K562 (cell line): Measurements from ENCODE around the gene FRMD4B. TPM values are rescaled to one million over a fixed set of nuclear protein-coding genes. Genes with fewer than 3 reads are reported as not detected.

Source experiments
- ATAC-seq: fragments of 200-7000 bp; cut with Tn5 transposase; 3 replicates; pipeline ENCODE4 v1.9.1; 2020; ENCODE audit warnings: moderate library complexity
- BruUV-seq: library from RNA; stranded (reverse); fragments of 400-500 nt; replicated peaks from 2 replicates; lab custom pipeline; 2021; lab: Mats Ljungman, UMichigan
- CTCF ChIA-PET: fragments of 300-600 bp; formaldehyde crosslinking; extraction: SDS; loops from one replicate; lab custom pipeline; 2021; ENCODE audit warnings: low intra/inter-chr PET ratio; lab: Yijun Ruan, JAX
- POLR2A ChIA-PET: fragments of 300-600, 350-650 bp; sonication (Branson Sonifier 250); formaldehyde crosslinking; extraction: SDS; loops from one replicate; lab custom pipeline; 2021; ENCODE audit warnings: antibody characterized with exemption, inconsistent platforms; lab: Yijun Ruan, JAX
- DNase-seq, 4 experiments: peaks; one replicate each; pipeline versions ENCODE4 v3.0.0 to v3.0.0-alpha.2; 2011 to 2018; ENCODE audit warnings: low spot score in 3 of 4, mixed read lengths in 3 of 4; ENCODE audit errors: extremely low read depth in 1 of 4
- FAIRE-seq: peaks from 2 replicates; lab custom pipeline; 2011; peaks lifted over from hg19 to GRCh38; lab: Jason Lieb, UNC
- H2AFZ ChIP-seq: 2 replicates; pipeline ENCODE4 v1.6.0; 2011; ENCODE audit warnings: low read depth, low read length, control low read depth, inconsistent platforms
- H3K27ac ChIP-seq: fragments of 200-600 bp; 3 replicates; pipeline ENCODE4 v1.8.0; 2011; ENCODE audit warnings: low read depth, mild to moderate bottlenecking, control low read depth, inconsistent platforms, low read length, moderate library complexity, mixed read lengths; ENCODE audit errors: extremely low read depth
- H3K27me3 ChIP-seq, 2 experiments: fragments of 300-600 bp in 1 of 2; 2 replicates in 1 of 2; 3 replicates in 1 of 2; pipeline versions ENCODE4 v1.6.0 to v1.8.0; 2011; ENCODE audit warnings: inconsistent platforms in 2 of 2, low read length in 2 of 2, mild to moderate bottlenecking in 1 of 2, mixed read lengths in 1 of 2, moderate library complexity in 1 of 2; ENCODE audit not compliant: control insufficient read depth in 2 of 2, insufficient read depth in 2 of 2
- H3K36me3 ChIP-seq: fragments of 300-600 bp; 3 replicates; pipeline ENCODE4 v1.8.0; 2011; ENCODE audit warnings: mild to moderate bottlenecking, low read length, inconsistent platforms; ENCODE audit not compliant: control insufficient read depth, insufficient read depth
- H3K4me1 ChIP-seq, 2 experiments: fragments of 200-600 bp in 1 of 2; replicated peaks in 1 of 2; 2 replicates in 1 of 2; 3 replicates in 1 of 2; pipeline versions ENCODE4 v1.5.1 to v1.8.0; 2011; ENCODE audit warnings: inconsistent platforms in 2 of 2, low read length in 2 of 2, mild to moderate bottlenecking in 1 of 2, mixed read lengths in 1 of 2, moderate library complexity in 1 of 2; ENCODE audit not compliant: control insufficient read depth in 2 of 2, insufficient read depth in 2 of 2
- H3K4me2 ChIP-seq: 2 replicates; pipeline ENCODE4 v1.6.1; 2011; ENCODE audit warnings: low read length, control low read depth, inconsistent platforms, mixed read lengths; ENCODE audit not compliant: insufficient read depth
- H3K4me3 ChIP-seq: fragments of 200-600 bp; sonication (generic), shearing (Covaris generic); 2 replicates; pipeline ENCODE4 v1.5.1; 2016; ENCODE audit warnings: control low read depth, inconsistent platforms
- H3K79me2 ChIP-seq: fragments of 200-600 bp; 3 replicates; pipeline ENCODE4 v1.8.0; 2011; ENCODE audit warnings: low read length, inconsistent platforms; ENCODE audit not compliant: control insufficient read depth, insufficient read depth
- H3K9ac ChIP-seq, 2 experiments: 2 replicates each; pipeline versions ENCODE4 v1.6.0 to v1.6.1; 2011; ENCODE audit warnings: low read depth in 2 of 2, low read length in 2 of 2, control low read depth in 1 of 2, inconsistent platforms in 1 of 2, mild to moderate bottlenecking in 1 of 2, mixed read lengths in 1 of 2; ENCODE audit not compliant: insufficient read depth in 1 of 2
- H3K9me1 ChIP-seq: one replicate; pipeline ENCODE4 v1.6.0; 2011; ENCODE audit warnings: inconsistent platforms, mild to moderate bottlenecking, low read length, moderate library complexity; ENCODE audit not compliant: control insufficient read depth, insufficient read depth
- H3K9me3 ChIP-seq: replicated peaks from 2 replicates; pipeline ENCODE4 v1.5.1; 2011; ENCODE audit warnings: low read depth, low read length, inconsistent platforms; ENCODE audit not compliant: control insufficient read depth, insufficient read depth
- H4K20me1 ChIP-seq: replicated peaks from 2 replicates; pipeline ENCODE4 v1.6.1; 2011; ENCODE audit warnings: low read length, inconsistent platforms, mixed read lengths; ENCODE audit not compliant: control insufficient read depth, insufficient read depth
- ARID2 ChIP-seq: fragments of 450-650 bp; IDR thresholded peaks from 2 replicates; pipeline ENCODE4 v1.6.1; 2017; ENCODE audit warnings: antibody characterized with exemption, mild to moderate bottlenecking
- ASH1L ChIP-seq: fragments of 450-650 bp; IDR thresholded peaks from 2 replicates; pipeline ENCODE4 v1.6.1; 2018; ENCODE audit warnings: borderline replicate concordance, mild to moderate bottlenecking, low read depth; ENCODE audit not compliant: partially characterized antibody
- BMI1 ChIP-seq: fragments of 150-350 bp; IDR thresholded peaks from 2 replicates; pipeline ENCODE4 v1.6.1; 2014; ENCODE audit warnings: low read length
- EHMT2 ChIP-seq: fragments of 450-650 bp; IDR thresholded peaks from 2 replicates; pipeline ENCODE4 v1.6.1; 2018; ENCODE audit warnings: antibody characterized with exemption
- GTF2E2 ChIP-seq: fragments of 200-800 bp; sonication (Bioruptor generic); IDR thresholded peaks from 2 replicates; pipeline ENCODE4 v1.6.1; 2016; ENCODE audit warnings: missing genetic modification characterization, missing compliant biosample characterization
- POLR2A ChIP-seq: fragments of 450-650 bp; conservative IDR thresholded peaks from 2 replicates; pipeline ENCODE4 v1.6.1; 2016
- SRSF7 ChIP-seq: fragments of 200-400 bp; formaldehyde crosslinking; optimal IDR thresholded peaks from 2 replicates; pipeline ENCODE3; 2017; ENCODE audit warnings: mild to moderate bottlenecking, low read depth, low read length
- TSC22D4 ChIP-seq: fragments of 450-650 bp; IDR thresholded peaks from 2 replicates; pipeline ENCODE4 v1.6.1; 2016; ENCODE audit warnings: missing genetic modification characterization, missing biosample characterization, control low read depth
- ZBTB17 ChIP-seq: fragments of 450-650 bp; formaldehyde crosslinking; IDR thresholded peaks from 2 replicates; pipeline ENCODE4 v1.4.0; 2020; ENCODE audit warnings: mild to moderate bottlenecking
- ZNF134 ChIP-seq: fragments of 250-450 bp; sonication (Bioruptor Pico); conservative IDR thresholded peaks from 2 replicates; pipeline ENCODE4 v1.4.0; 2020
- ZNF282 ChIP-seq: sonication (generic); formaldehyde crosslinking; IDR thresholded peaks from 2 replicates; pipeline ENCODE4 v1.8.1; 2023; ENCODE audit warnings: missing genetic modification reagents
- ZNF586 ChIP-seq: fragments of 450-650 bp; formaldehyde crosslinking; conservative IDR thresholded peaks from 2 replicates; pipeline ENCODE4 v1.4.0; 2020; ENCODE audit warnings: mild to moderate bottlenecking, moderate library complexity
- WGBS: fragments of 100-300 bp; shearing (Covaris generic); methylation state at CpG from one replicate; pipeline ENCODE4 v1.1.6; 2016; ENCODE audit warnings: low coverage, mixed read lengths; ENCODE audit not compliant: insufficient coverage; ENCODE audit errors: missing lambda C conversion rate; 5-methylcytosine and 5-hydroxymethylcytosine counted together
- in situ Hi-C: fragments of 300-500 bp; cut with MboI; formaldehyde crosslinking; loops from 4 replicates; pipeline ENCODE4 v1.15.0; 2018; ENCODE audit warnings: inconsistent platforms, mixed read lengths
- intact Hi-C: fragments of 100-400 bp; cut with micrococcal nuclease; formaldehyde crosslinking; loops from 2 replicates; pipeline ENCODE4 v1.14.2; 2022
- polyA plus RNA-seq, 8 experiments: library from polyadenylated mRNA; depleted of rRNA in 4 of 8; stranded (reverse) in 5 of 8; unstranded in 3 of 8; fragments of >200 nt; fragmentation: Nextera tagmentation in 2 of 8; fragmentation: Illumina TruSeq in 1 of 8; extraction: Ambion mirVana in 2 of 8; extraction: Trizol in 1 of 8; gene quantifications; 2 replicates each; pipeline versions ENCODE4 v1.2.1 to v1.2.3, GENCODE V29; 2011 to 2014; ENCODE audit warnings: inconsistent platforms in 1 of 8, missing spikeins in 1 of 8
- total RNA-seq, 7 experiments: library from RNA; depleted of rRNA in 6 of 7; stranded (reverse); fragments of >200 nt in 6 of 7; fragmentation: Illumina TruSeq in 2 of 7; extraction: Trizol in 2 of 7; gene quantifications; 2 replicates each; pipeline versions ENCODE4 v1.2.1 to v1.2.3, GENCODE V29; 2011 to 2021; ENCODE audit warnings: low replicate concordance in 1 of 7
- TF ChIP-seq, protein P1 (sequence below): fragments of 250-450 bp; sonication (Bioruptor Pico); IDR thresholded peaks from 2 replicates; pipeline ENCODE4 v1.5.0; 2021; ENCODE audit warnings: mild to moderate bottlenecking, borderline replicate concordance
- TF ChIP-seq, protein P2 (sequence below): IDR thresholded peaks from 2 replicates; pipeline ENCODE4 v1.6.1; 2016; ENCODE audit warnings: missing genetic modification characterization, missing compliant biosample characterization
- TF ChIP-seq, protein P3 (sequence below): fragments of 450-650 bp; formaldehyde crosslinking; IDR thresholded peaks from 2 replicates; pipeline ENCODE4 v1.4.0; 2020; ENCODE audit warnings: mild to moderate bottlenecking, moderate library complexity
- TF ChIP-seq, protein P4 (sequence below), 2 experiments: IDR thresholded peaks; 2 replicates each; pipeline ENCODE4 v1.6.1; 2011; ENCODE audit warnings: borderline replicate concordance in 1 of 2, control low read depth in 1 of 2, low read depth in 1 of 2, low read length in 1 of 2, mild to moderate bottlenecking in 1 of 2, mixed read lengths in 1 of 2, moderate library complexity in 1 of 2; ENCODE audit not compliant: insufficient read depth in 1 of 2, insufficient read length in 1 of 2, poor library complexity in 1 of 2, severe bottlenecking in 1 of 2; ENCODE audit errors: extremely low read depth in 1 of 2

FRMD4B gene
- total and polyA plus RNA-seq, 9 of the 15 experiments (the other 6 are each of a cell fraction or from before 2014, with no cell fraction given), result 0.03 to 0.09 (median 0.04) TPM; not detected in 3

DNA sequence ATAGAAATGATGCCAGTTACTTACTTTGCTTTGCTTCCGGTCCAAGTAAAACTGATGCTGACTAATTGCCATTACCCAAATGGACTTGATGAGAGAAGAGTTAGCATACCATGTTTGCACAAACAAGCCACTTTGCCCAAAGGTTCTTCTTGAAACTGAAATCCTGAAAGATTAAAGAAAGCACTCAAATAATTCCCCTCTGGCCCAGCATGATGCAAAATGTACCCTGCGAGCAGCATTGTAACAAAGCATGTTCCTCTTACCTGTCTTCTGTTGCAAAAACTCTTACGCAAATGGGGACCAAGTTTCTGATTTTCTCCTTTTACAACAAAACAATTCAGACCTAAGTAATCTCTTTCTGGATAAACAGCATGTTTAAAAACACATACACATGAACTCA is 189.0 kb downstream of the FRMD4B start:
- in situ Hi-C loops, result no loop called here

More for the DNA sequence above, 189.0 kb downstream of the FRMD4B start:
- intact Hi-C loops, result no loop called here
- Histone ChIP-seq H3K36me3 (no peaks in the 10 kb centered on the region), H3K4me3 (no peak overlapping the region), H3K9ac (no peak overlapping the region), H4K20me1 (no peaks in the 10 kb centered on the region), H3K9me3 (no peaks in the 10 kb centered on the region), H3K9me1 (no peaks in the 10 kb centered on the region), H3K4me1 (no peaks in the 10 kb centered on the region), H3K27me3 (peaks cover 4 to 5% of the 10 kb centered on the region in 2 experiments; a peak in 4 of 5 replicates), H3K27ac (no peak overlapping the region), H2AFZ (no peak overlapping the region), H3K79me2 (no peaks in the 10 kb centered on the region), H3K4me2 (no peak overlapping the region)
- DNase-seq (no peak), ATAC-seq (no peak), FAIRE-seq (no peak)
- POLR2A ChIA-PET, result no interaction called here
- 13% methylated on average over 3 of the region's 3 CpGs for WGBS
- CTCF ChIA-PET, result no interaction called here
- BruUV-seq, result no TSS peak
- TF ChIP-seq, protein P1, sequence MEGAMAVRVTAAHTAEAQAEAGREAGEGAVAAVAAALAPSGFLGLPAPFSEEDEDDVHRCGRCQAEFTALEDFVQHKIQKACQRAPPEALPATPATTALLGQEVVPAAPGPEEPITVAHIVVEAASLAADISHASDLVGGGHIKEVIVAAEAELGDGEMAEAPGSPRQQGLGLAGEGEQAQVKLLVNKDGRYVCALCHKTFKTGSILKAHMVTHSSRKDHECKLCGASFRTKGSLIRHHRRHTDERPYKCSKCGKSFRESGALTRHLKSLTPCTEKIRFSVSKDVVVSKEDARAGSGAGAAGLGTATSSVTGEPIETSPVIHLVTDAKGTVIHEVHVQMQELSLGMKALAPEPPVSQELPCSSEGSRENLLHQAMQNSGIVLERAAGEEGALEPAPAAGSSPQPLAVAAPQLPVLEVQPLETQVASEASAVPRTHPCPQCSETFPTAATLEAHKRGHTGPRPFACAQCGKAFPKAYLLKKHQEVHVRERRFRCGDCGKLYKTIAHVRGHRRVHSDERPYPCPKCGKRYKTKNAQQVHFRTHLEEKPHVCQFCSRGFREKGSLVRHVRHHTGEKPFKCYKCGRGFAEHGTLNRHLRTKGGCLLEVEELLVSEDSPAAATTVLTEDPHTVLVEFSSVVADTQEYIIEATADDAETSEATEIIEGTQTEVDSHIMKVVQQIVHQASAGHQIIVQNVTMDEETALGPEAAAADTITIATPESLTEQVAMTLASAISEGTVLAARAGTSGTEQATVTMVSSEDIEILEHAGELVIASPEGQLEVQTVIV (CRISPR knock-in tag), result no peak
- TF ChIP-seq, protein P2, sequence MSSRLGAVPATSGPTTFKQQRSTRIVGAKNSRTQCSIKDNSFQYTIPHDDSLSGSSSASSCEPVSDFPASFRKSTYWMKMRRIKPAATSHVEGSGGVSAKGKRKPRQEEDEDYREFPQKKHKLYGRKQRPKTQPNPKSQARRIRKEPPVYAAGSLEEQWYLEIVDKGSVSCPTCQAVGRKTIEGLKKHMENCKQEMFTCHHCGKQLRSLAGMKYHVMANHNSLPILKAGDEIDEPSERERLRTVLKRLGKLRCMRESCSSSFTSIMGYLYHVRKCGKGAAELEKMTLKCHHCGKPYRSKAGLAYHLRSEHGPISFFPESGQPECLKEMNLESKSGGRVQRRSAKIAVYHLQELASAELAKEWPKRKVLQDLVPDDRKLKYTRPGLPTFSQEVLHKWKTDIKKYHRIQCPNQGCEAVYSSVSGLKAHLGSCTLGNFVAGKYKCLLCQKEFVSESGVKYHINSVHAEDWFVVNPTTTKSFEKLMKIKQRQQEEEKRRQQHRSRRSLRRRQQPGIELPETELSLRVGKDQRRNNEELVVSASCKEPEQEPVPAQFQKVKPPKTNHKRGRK (tag), result no peak
- TF ChIP-seq, protein P3, sequence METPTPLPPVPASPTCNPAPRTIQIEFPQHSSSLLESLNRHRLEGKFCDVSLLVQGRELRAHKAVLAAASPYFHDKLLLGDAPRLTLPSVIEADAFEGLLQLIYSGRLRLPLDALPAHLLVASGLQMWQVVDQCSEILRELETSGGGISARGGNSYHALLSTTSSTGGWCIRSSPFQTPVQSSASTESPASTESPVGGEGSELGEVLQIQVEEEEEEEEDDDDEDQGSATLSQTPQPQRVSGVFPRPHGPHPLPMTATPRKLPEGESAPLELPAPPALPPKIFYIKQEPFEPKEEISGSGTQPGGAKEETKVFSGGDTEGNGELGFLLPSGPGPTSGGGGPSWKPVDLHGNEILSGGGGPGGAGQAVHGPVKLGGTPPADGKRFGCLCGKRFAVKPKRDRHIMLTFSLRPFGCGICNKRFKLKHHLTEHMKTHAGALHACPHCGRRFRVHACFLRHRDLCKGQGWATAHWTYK (CRISPR knock-in tag), result no peak
- TF ChIP-seq, protein P4, sequence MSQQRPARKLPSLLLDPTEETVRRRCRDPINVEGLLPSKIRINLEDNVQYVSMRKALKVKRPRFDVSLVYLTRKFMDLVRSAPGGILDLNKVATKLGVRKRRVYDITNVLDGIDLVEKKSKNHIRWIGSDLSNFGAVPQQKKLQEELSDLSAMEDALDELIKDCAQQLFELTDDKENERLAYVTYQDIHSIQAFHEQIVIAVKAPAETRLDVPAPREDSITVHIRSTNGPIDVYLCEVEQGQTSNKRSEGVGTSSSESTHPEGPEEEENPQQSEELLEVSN (IDR thresholded peaks at IDR 0.05; ENCODE audit: borderline replicate concordance in 1 of 2, extremely low read depth in 1 of 2, insufficient read depth in 1 of 2, insufficient read length in 1 of 2, low read depth in 1 of 2, low read length in 1 of 2, poor library complexity in 1 of 2, severe bottlenecking in 1 of 2), result no peak
- TF ChIP-seq GTF2E2 (tag) (no peak), ZNF586 (CRISPR knock-in tag) (no peak), SRSF7 (no peak), ARID2 (no peak), BMI1 (no peak), ZNF282 (CRISPR knock-in tag) (no peak), ASH1L (no peak), POLR2A (no peak), ZNF134 (no peak), TSC22D4 (no peak), EHMT2 (no peak), ZBTB17 (CRISPR knock-in tag) (no peak)
- TF ChIP-seq, all 486 proteins: peak for 0
